NB4 (cell line): Measurements from ENCODE around the gene SASH1.

Experiments used
- POLR2A ChIP-seq: IDR thresholded peaks from 2 replicates; pipeline ENCODE4 v1.6.1; 2011; ENCODE audit warnings: mild to moderate bottlenecking; ENCODE audit not compliant: insufficient read length; ENCODE audit errors: extremely low read depth
- TF ChIP-seq, protein P1 (sequence below): IDR thresholded peaks from one replicate; pipeline ENCODE4 v1.5.1; 2012; ENCODE audit warnings: low read depth, low read length
- TF ChIP-seq, protein P2 (sequence below): IDR thresholded peaks from 2 replicates; pipeline ENCODE4 v1.6.1; 2011; ENCODE audit warnings: low read depth, low read length

DNA sequence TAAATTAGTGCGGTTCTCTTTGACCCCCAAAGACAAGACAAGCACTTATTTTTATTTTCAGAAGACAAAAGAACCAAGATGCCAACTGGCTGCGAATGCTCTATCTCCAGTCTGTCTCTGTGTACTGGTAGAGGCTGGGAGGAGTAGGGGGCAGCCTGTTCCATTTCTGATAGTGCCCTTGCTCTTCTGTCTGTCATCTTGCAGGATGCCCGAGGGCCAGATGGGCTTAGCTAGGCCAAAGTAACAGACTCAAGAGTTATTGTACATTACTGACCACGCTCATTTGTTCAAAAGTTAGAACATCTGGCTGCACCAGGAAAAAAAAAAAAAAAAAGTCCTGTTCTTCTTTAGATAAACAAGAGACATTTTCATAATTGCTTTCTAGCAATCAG is 206.1 kb downstream of the SASH1 start:
- TF ChIP-seq, protein P1, sequence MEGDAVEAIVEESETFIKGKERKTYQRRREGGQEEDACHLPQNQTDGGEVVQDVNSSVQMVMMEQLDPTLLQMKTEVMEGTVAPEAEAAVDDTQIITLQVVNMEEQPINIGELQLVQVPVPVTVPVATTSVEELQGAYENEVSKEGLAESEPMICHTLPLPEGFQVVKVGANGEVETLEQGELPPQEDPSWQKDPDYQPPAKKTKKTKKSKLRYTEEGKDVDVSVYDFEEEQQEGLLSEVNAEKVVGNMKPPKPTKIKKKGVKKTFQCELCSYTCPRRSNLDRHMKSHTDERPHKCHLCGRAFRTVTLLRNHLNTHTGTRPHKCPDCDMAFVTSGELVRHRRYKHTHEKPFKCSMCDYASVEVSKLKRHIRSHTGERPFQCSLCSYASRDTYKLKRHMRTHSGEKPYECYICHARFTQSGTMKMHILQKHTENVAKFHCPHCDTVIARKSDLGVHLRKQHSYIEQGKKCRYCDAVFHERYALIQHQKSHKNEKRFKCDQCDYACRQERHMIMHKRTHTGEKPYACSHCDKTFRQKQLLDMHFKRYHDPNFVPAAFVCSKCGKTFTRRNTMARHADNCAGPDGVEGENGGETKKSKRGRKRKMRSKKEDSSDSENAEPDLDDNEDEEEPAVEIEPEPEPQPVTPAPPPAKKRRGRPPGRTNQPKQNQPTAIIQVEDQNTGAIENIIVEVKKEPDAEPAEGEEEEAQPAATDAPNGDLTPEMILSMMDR, result no peak
- no peak for TF ChIP-seq POLR2A
- TF ChIP-seq, protein P2, sequence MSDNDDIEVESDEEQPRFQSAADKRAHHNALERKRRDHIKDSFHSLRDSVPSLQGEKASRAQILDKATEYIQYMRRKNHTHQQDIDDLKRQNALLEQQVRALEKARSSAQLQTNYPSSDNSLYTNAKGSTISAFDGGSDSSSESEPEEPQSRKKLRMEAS, result no peak
